GM18909 (cell line): Measurements from ENCODE around the gene PLK3.

ENCODE experiments used
- ATAC-seq: cut with Tn5 transposase; IDR thresholded peaks from one replicate; pipeline ENCODE4 v1.9.1; 2021; ENCODE audit warnings: mild to moderate bottlenecking; ENCODE audit not compliant: unreplicated experiment, poor library complexity

PLK3 gene

DNA sequence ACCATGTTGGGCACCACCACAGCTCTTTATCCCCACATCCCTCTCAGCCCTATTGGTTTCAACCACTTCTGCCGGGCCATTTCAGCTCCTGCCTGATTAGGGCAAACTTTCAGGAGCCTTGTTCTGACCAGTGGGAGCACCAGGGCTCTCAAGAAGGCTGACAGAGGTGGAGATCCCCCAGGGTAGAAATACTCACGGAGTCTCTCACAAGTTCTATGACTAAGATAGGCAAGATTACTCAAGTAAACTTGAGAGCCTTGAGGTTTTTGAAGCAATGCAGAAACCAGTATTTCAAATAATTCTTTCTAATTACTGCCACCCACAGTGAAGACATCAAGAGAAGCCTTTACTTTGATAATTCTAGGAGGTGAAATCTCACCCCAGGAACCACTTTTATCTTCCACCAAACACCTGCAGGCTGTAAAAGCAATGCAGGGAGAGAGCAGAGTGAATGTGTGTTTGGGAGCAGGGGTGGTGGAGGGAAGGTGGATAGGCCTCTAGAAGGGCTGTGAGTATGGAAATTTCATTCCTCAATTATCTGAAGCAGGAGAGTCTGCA is 49.5 kb downstream of the PLK3 start:
- ATAC-seq, result no peak

- no peak for ATAC-seq
Observed at GRCh38 chr1:44851308-44851707, 51.1 kb downstream of the PLK3 start.

GRCh38 chr1:44853201-44853600 is 53.0 kb downstream of the PLK3 start:
- ATAC-seq, result no peak

DNA sequence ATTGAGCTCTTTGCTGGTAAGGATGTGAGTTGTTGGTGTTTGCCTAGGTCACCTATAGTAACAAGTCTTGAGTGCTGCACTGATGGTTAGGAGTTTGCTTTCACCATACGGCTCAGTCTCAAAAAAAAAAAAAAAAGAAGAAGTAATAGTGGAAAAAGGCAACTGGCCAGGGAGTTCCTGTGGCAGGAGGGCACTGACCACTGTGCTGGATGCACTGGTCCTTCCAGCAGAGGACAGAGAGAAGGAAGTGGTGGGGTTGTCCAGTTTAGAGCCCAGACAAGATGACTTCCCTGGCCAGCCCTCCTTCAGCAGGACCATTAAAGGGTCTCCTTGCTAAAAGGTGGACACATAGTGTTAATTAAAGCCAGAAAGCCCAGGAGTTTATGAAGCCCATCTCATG is 54.8 kb downstream of the PLK3 start:
- ATAC-seq, result no peak
